SK-N-SH (cell line): ENCODE results near the gene OR52E1. TPM values are rescaled to one million over a fixed set of nuclear protein-coding genes. Genes with fewer than 3 reads are reported as not detected.

Source experiments
- CTCF ChIA-PET: fragments of 300-600, 350-600 bp; formaldehyde crosslinking; extraction: SDS; loops from one replicate; lab custom pipeline; 2021; lab: Yijun Ruan, JAX
- POLR2A ChIA-PET: fragments of 350-600 bp; sonication (Branson Sonifier 250); formaldehyde crosslinking; extraction: SDS; loops from one replicate; lab custom pipeline; 2020; ENCODE audit warnings: antibody characterized with exemption, inconsistent platforms; lab: Yijun Ruan, JAX
- DNase-seq: peaks from one replicate; pipeline ENCODE4 v3.0.0; 2012
- H2AFZ ChIP-seq: fragments of 200-600 bp; sonication (generic); 2 replicates; pipeline ENCODE4 v1.8.1; 2016; ENCODE audit warnings: antibody characterized with exemption, mild to moderate bottlenecking, low read depth
- H3F3A ChIP-seq: fragments of 200-600 bp; sonication (generic); replicated peaks from 2 replicates; pipeline ENCODE3; 2016; ENCODE audit warnings: antibody characterized with exemption, mild to moderate bottlenecking; ENCODE audit not compliant: insufficient read depth
- H3K27ac ChIP-seq, 2 experiments: fragments of 200-500 bp in 1 of 2; fragments of 200-600 bp in 1 of 2; sonication (Bioruptor generic) in 1 of 2; sonication (generic), shearing (Covaris generic) in 1 of 2; 2 replicates each; pipeline versions ENCODE4 v1.5.1 to v1.6.1; 2014 to 2016; ENCODE audit warnings: low read depth in 2 of 2, inconsistent platforms in 1 of 2, low read length in 1 of 2, mild to moderate bottlenecking in 1 of 2, mixed read lengths in 1 of 2
- H3K27me3 ChIP-seq: fragments of 200-600 bp; sonication (generic), shearing (Covaris generic); 2 replicates; pipeline ENCODE4 v1.6.1; 2016; ENCODE audit warnings: mixed run types; ENCODE audit not compliant: insufficient read depth
- H3K36me3 ChIP-seq, 2 experiments: fragments of 200-500 bp in 1 of 2; fragments of 200-600 bp in 1 of 2; sonication (Bioruptor generic) in 1 of 2; sonication (generic) in 1 of 2; replicated peaks in 1 of 2; 2 replicates each; pipeline versions ENCODE3 to v1.5.1; 2014 to 2016; ENCODE audit warnings: low read length in 1 of 2, mild to moderate bottlenecking in 1 of 2; ENCODE audit not compliant: insufficient read depth in 2 of 2, control insufficient read depth in 1 of 2
- H3K4me1 ChIP-seq, 2 experiments: fragments of 200-500 bp in 1 of 2; fragments of 200-600 bp in 1 of 2; sonication (Bioruptor generic) in 1 of 2; sonication (generic), shearing (Covaris generic) in 1 of 2; 2 replicates each; pipeline versions ENCODE4 v1.5.1 to v1.6.1; 2014 to 2016; ENCODE audit warnings: low read depth in 1 of 2, low read length in 1 of 2, mixed run types in 1 of 2; ENCODE audit not compliant: insufficient read depth in 2 of 2, control insufficient read depth in 1 of 2
- H3K4me2 ChIP-seq: fragments of 200-600 bp; sonication (generic), shearing (Covaris generic); 2 replicates; pipeline ENCODE4 v1.6.1; 2017; ENCODE audit warnings: mixed run types
- H3K4me3 ChIP-seq, 2 experiments: fragments of 200-500 bp in 1 of 2; fragments of 200-600 bp in 1 of 2; sonication (Bioruptor generic) in 1 of 2; sonication (generic), shearing (Covaris generic) in 1 of 2; 2 replicates each; pipeline versions ENCODE4 v1.5.1 to v1.8.1; 2014 to 2016; ENCODE audit warnings: low read depth in 2 of 2, inconsistent platforms in 1 of 2, low read length in 1 of 2, mild to moderate bottlenecking in 1 of 2, mixed read lengths in 1 of 2, moderate library complexity in 1 of 2
- H3K79me2 ChIP-seq: fragments of 200-600 bp; sonication (generic); 2 replicates; pipeline ENCODE4 v1.8.1; 2017; ENCODE audit warnings: mild to moderate bottlenecking; ENCODE audit not compliant: insufficient read depth
- H3K9ac ChIP-seq: fragments of 200-600 bp; sonication (generic); 2 replicates; pipeline ENCODE4 v1.6.1; 2017; ENCODE audit warnings: mixed run types
- H3K9me2 ChIP-seq: fragments of 200-600 bp; sonication (generic); 2 replicates; pipeline ENCODE4 v1.6.1; 2017; ENCODE audit warnings: mixed run types
- H3K9me3 ChIP-seq: fragments of 200-600 bp; sonication (generic); 2 replicates; pipeline ENCODE4 v1.6.1; 2017; ENCODE audit warnings: mixed run types, mild to moderate bottlenecking, moderate library complexity
- H4K20me1 ChIP-seq: fragments of 200-600 bp; sonication (generic); 2 replicates; pipeline ENCODE4 v1.6.1; 2017; ENCODE audit warnings: mild to moderate bottlenecking, mixed run types; ENCODE audit not compliant: insufficient read depth
- CHD2 ChIP-seq: fragments of 150-350 bp; IDR thresholded peaks from 2 replicates; pipeline ENCODE4 v1.6.1; 2018; ENCODE audit warnings: low read length; ENCODE audit not compliant: partially characterized antibody
- EZH2phosphoT487 ChIP-seq: fragments of 200-600 bp; sonication (generic); IDR thresholded peaks from 2 replicates; pipeline ENCODE4 v1.6.1; 2017; ENCODE audit warnings: low read depth, mixed run types, mild to moderate bottlenecking, antibody characterized with exemption, moderate library complexity, borderline replicate concordance
- FOSL2 ChIP-seq: IDR thresholded peaks from 2 replicates; pipeline ENCODE4 v1.4.0; 2012; ENCODE audit warnings: low read depth, mild to moderate bottlenecking, moderate library complexity, borderline replicate concordance
- FOXJ3 ChIP-seq: sonication (generic); formaldehyde crosslinking; IDR thresholded peaks from 2 replicates; pipeline ENCODE4 v1.5.1; 2020; ENCODE audit warnings: mild to moderate bottlenecking, missing genetic modification reagents
- FOXM1 ChIP-seq: IDR thresholded peaks from 2 replicates; pipeline ENCODE4 v1.4.0; 2012; ENCODE audit warnings: low read depth, mild to moderate bottlenecking
- GABPA ChIP-seq: IDR thresholded peaks from 2 replicates; pipeline ENCODE4 v1.4.0; 2012; ENCODE audit warnings: low read depth, mild to moderate bottlenecking
- GATA2 ChIP-seq: sonication (generic); formaldehyde crosslinking; IDR thresholded peaks from 2 replicates; pipeline ENCODE4 v1.5.0; 2020; ENCODE audit warnings: mild to moderate bottlenecking, missing genetic modification reagents
- MXI1 ChIP-seq: IDR thresholded peaks from 2 replicates; pipeline ENCODE4 v1.6.1; 2012; ENCODE audit warnings: mild to moderate bottlenecking, low read depth, low read length, improper control_type of control experiment
- NFIC ChIP-seq: IDR thresholded peaks from 2 replicates; pipeline ENCODE4 v1.4.0; 2012; ENCODE audit warnings: borderline replicate concordance
- PBX3 ChIP-seq: IDR thresholded peaks from 2 replicates; pipeline ENCODE4; 2012
- RAD21 ChIP-seq: IDR thresholded peaks from 2 replicates; pipeline ENCODE4 v1.6.1; 2012; ENCODE audit warnings: mild to moderate bottlenecking, low read length
- RFX5 ChIP-seq: IDR thresholded peaks from 2 replicates; pipeline ENCODE4 v1.6.1; 2012; ENCODE audit warnings: mild to moderate bottlenecking, improper control_type of control experiment, low read length
- RXRA ChIP-seq: IDR thresholded peaks from 2 replicates; pipeline ENCODE4 v1.4.0; 2012; ENCODE audit warnings: low read depth, mild to moderate bottlenecking, borderline replicate concordance
- SMC3 ChIP-seq: IDR thresholded peaks from 2 replicates; pipeline ENCODE4 v1.6.1; 2012; ENCODE audit warnings: low read depth, low read length, improper control_type of control experiment
- TAF1 ChIP-seq: IDR thresholded peaks from 2 replicates; pipeline ENCODE4 v1.6.1; 2012; ENCODE audit warnings: low read depth, mild to moderate bottlenecking, low read length, moderate library complexity, borderline replicate concordance
- TCF12 ChIP-seq: IDR thresholded peaks from 2 replicates; pipeline ENCODE4 v1.4.0; 2012
- TEAD4 ChIP-seq: IDR thresholded peaks from 2 replicates; pipeline ENCODE4 v1.4.0; 2012; ENCODE audit warnings: mild to moderate bottlenecking, borderline replicate concordance; ENCODE audit not compliant: insufficient read depth
- USF1 ChIP-seq: IDR thresholded peaks from 2 replicates; pipeline ENCODE4 v1.4.0; 2012; ENCODE audit warnings: low read depth, borderline replicate concordance
- YY1 ChIP-seq: IDR thresholded peaks from 2 replicates; pipeline ENCODE4 v1.4.0; 2012; ENCODE audit warnings: low read depth, mild to moderate bottlenecking
- WGBS: methylation state at CpG from one replicate; pipeline ENCODE4 v1.1.6; 2017; ENCODE audit warnings: low lambda C conversion rate; 5-methylcytosine and 5-hydroxymethylcytosine counted together
- polyA plus RNA-seq, 3 experiments: library from polyadenylated mRNA; depleted of rRNA; stranded (reverse); fragments of >200 nt; gene quantifications; 2 replicates each; pipeline ENCODE4 v1.2.3, GENCODE V29; 2012
- TF ChIP-seq, protein P1 (sequence below): fragments of 150-350 bp; IDR thresholded peaks from 2 replicates; pipeline ENCODE4 v1.6.1; 2017; ENCODE audit warnings: antibody characterized with exemption, low read length, low read depth, borderline replicate concordance
- TF ChIP-seq, protein P2 (sequence below): fragments of 150-350 bp; IDR thresholded peaks from 2 replicates; pipeline ENCODE4 v1.6.1; 2016; ENCODE audit warnings: mild to moderate bottlenecking, low read depth, low read length

Gene OR52E1
- polyA plus RNA-seq, 1 of the 3 experiments (the other 2 are of a cell fraction): not detected

GRCh38 chr11:5065027-5065426, 4.3 kb upstream of the OR52E1 start (continued):
- TF ChIP-seq FOSL2 (no peak), USF1 (no peak), FOXM1 (no peak)

GRCh38 chr11:5071799-5072198, 2.4 kb downstream of the OR52E1 start:
- H3K79me2 ChIP-seq: no peaks in the 10 kb centered on the region
- H2AFZ ChIP-seq: no peak overlapping the region
- no peak for TF ChIP-seq GABPA
- no peak for TF ChIP-seq EZH2phosphoT487
- TF ChIP-seq, protein P1, sequence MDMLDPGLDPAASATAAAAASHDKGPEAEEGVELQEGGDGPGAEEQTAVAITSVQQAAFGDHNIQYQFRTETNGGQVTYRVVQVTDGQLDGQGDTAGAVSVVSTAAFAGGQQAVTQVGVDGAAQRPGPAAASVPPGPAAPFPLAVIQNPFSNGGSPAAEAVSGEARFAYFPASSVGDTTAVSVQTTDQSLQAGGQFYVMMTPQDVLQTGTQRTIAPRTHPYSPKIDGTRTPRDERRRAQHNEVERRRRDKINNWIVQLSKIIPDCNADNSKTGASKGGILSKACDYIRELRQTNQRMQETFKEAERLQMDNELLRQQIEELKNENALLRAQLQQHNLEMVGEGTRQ: no peak
- TF ChIP-seq YY1: no peak
- no peak for TF ChIP-seq TAF1
- TF ChIP-seq TCF12: no peak
- no peak for TF ChIP-seq PBX3
- no peak for TF ChIP-seq GATA2 (CRISPR knock-in tag)
- no peak for TF ChIP-seq CHD2
- H3K9me2 ChIP-seq: no peaks in the 10 kb centered on the region
- ChIA-PET POLR2A (no interaction called here), CTCF (no interaction called here)
- no peaks in the 10 kb centered on the region for H3K36me3 ChIP-seq
- WGBS: 2% methylated on average over 3 of the region's 3 CpGs
- no peak overlapping the region for H3K27ac ChIP-seq
- DNase-seq: no peak
- no peaks in the 10 kb centered on the region for H4K20me1 ChIP-seq
- no peak overlapping the region for H3K4me2 ChIP-seq
- H3F3A ChIP-seq: no peaks in the 10 kb centered on the region
- no peak overlapping the region; the same call in 1 of the 2 replicates for H3K9ac ChIP-seq
- no peak overlapping the region for H3K4me3 ChIP-seq
- H3K27me3 ChIP-seq: no peaks in the 10 kb centered on the region
- no peaks in the 10 kb centered on the region for H3K4me1 ChIP-seq
- H3K9me3 ChIP-seq: no peaks in the 10 kb centered on the region

- Histone ChIP-seq H3K4me1 (no peaks in the 10 kb centered on the region), H3K36me3 (no peaks in the 10 kb centered on the region), H3K9me3 (no peaks in the 10 kb centered on the region), H3K9ac (no peak overlapping the region), H3K9me2 (no peaks in the 10 kb centered on the region), H3K79me2 (no peaks in the 10 kb centered on the region), H3K27ac (no peak overlapping the region), H3K27me3 (peaks cover 5% of the 10 kb centered on the region; the same call in 1 of the 2 replicates), H2AFZ (no peak overlapping the region), H3K4me2 (no peak overlapping the region), H3K4me3 (no peak overlapping the region), H4K20me1 (no peaks in the 10 kb centered on the region), H3F3A (no peaks in the 10 kb centered on the region)
- DNase-seq: no peak
- ChIA-PET CTCF (interaction anchor here (1.2 kb wide), 1 partner anchor 445 kb away, joined by 3 read pairs; no protein-coding TSS in a partner anchor), POLR2A (no interaction called here)
- TF ChIP-seq YY1 (no peak), GATA2 (CRISPR knock-in tag) (no peak), RFX5 (no peak), RAD21 (no peak), SMC3 (no peak), MXI1 (no peak), TEAD4 (no peak), RXRA (no peak), FOSL2 (no peak), NFIC (no peak), GABPA (no peak), FOXJ3 (CRISPR knock-in tag) (no peak)
- TF ChIP-seq, protein P2, sequence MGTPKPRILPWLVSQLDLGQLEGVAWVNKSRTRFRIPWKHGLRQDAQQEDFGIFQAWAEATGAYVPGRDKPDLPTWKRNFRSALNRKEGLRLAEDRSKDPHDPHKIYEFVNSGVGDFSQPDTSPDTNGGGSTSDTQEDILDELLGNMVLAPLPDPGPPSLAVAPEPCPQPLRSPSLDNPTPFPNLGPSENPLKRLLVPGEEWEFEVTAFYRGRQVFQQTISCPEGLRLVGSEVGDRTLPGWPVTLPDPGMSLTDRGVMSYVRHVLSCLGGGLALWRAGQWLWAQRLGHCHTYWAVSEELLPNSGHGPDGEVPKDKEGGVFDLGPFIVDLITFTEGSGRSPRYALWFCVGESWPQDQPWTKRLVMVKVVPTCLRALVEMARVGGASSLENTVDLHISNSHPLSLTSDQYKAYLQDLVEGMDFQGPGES: no peak
- WGBS: 3% methylated on average over 2 of the region's 2 CpGs
These were observed 12.0 kb downstream of the OR52E1 start for GRCh38 chr11:5081405-5081804.
